SU-DHL-6 (cell line): ENCODE measurements around the gene HGFAC.

Source experiments
- H2AFZ ChIP-seq: fragments of 200-600 bp; sonication (generic); 2 replicates; pipeline ENCODE4 v1.6.1; 2014; ENCODE audit warnings: low read depth, mild to moderate bottlenecking, moderate library complexity, mixed read lengths, antibody characterized with exemption, low read length; ENCODE audit not compliant: severe bottlenecking
- H3F3A ChIP-seq: fragments of 200-600 bp; shearing (Covaris generic); 2 replicates; pipeline ENCODE4 v1.6.0; 2016; ENCODE audit warnings: antibody characterized with exemption, mild to moderate bottlenecking; ENCODE audit not compliant: insufficient read depth
- H3K27ac ChIP-seq: fragments of 200-600 bp; sonication (generic); 2 replicates; pipeline ENCODE4 v1.5.1; 2016; ENCODE audit warnings: low read depth, mild to moderate bottlenecking, low read length, moderate library complexity, mixed read lengths
- H3K27me3 ChIP-seq: fragments of 200-600 bp; sonication (generic), shearing (Covaris generic); 2 replicates; pipeline ENCODE4 v1.6.0; 2014; ENCODE audit warnings: mild to moderate bottlenecking, low read length
- H3K36me3 ChIP-seq: fragments of 200-600 bp; sonication (generic); 2 replicates; pipeline ENCODE4 v1.6.1; 2014; ENCODE audit warnings: mild to moderate bottlenecking, low read length, mixed read lengths
- H3K4me2 ChIP-seq: fragments of 300-600, 200-600 bp; shearing (Covaris generic), sonication (generic); 2 replicates; pipeline ENCODE4 v1.6.0; 2014; ENCODE audit warnings: low read length, low read depth, mild to moderate bottlenecking; ENCODE audit not compliant: poor library complexity, severe bottlenecking
- H3K4me3 ChIP-seq: fragments of 200-600 bp; sonication (generic); 2 replicates; pipeline ENCODE4 v1.5.1; 2014; ENCODE audit warnings: antibody characterized with exemption, low read length, mild to moderate bottlenecking, mixed read lengths; ENCODE audit not compliant: insufficient read depth, poor library complexity, severe bottlenecking
- H3K79me2 ChIP-seq: fragments of 200-600 bp; sonication (generic); 2 replicates; pipeline ENCODE4 v1.6.1; 2014; ENCODE audit warnings: mild to moderate bottlenecking, low read length, moderate library complexity; ENCODE audit not compliant: insufficient read depth
- H3K9ac ChIP-seq: fragments of 200-600 bp; sonication (generic); 2 replicates; pipeline ENCODE4 v1.7.0; 2014; ENCODE audit warnings: mild to moderate bottlenecking, low read length
- H3K9me2 ChIP-seq: fragments of 200-600 bp; sonication (generic); replicated peaks from 2 replicates; pipeline ENCODE4 v1.6.1; 2014; ENCODE audit warnings: low read length; ENCODE audit not compliant: insufficient read depth
- H3K9me3 ChIP-seq: fragments of 200-600 bp; sonication (generic); 2 replicates; pipeline ENCODE4 v1.6.1; 2014; ENCODE audit warnings: low read length, mixed read lengths; ENCODE audit not compliant: insufficient read depth
- H4K20me1 ChIP-seq: fragments of 200-600 bp; sonication (generic); 2 replicates; pipeline ENCODE4 v1.6.1; 2014; ENCODE audit warnings: low read depth, mild to moderate bottlenecking, antibody characterized with exemption, low read length, moderate library complexity, mixed read lengths
- EZH2phosphoT487 ChIP-seq: fragments of 200-600 bp; sonication (generic), shearing (Covaris generic); conservative IDR thresholded peaks from 2 replicates; pipeline ENCODE4 v1.6.1; 2018; ENCODE audit warnings: mild to moderate bottlenecking, antibody characterized with exemption, low read length, moderate library complexity, mixed read lengths
- TF ChIP-seq, protein P1 (sequence below): fragments of 200-600 bp; sonication (generic); IDR thresholded peaks from one replicate; pipeline ENCODE4 v1.5.1; 2017; ENCODE audit warnings: antibody characterized with exemption, mild to moderate bottlenecking, low read length, moderate library complexity; ENCODE audit not compliant: insufficient read depth, poor library complexity, severe bottlenecking

Gene HGFAC

GRCh38 chr4:3396600-3396999 lies 45.2 kb upstream of the HGFAC start:
- Histone ChIP-seq H2AFZ (no peak overlapping the region), H3K27me3 (no peaks in the 10 kb centered on the region), H3K27ac (no peak overlapping the region), H3K36me3 (no peaks in the 10 kb centered on the region), H3K4me2 (no peak overlapping the region), H3K9me2 (no peaks in the 10 kb centered on the region), H4K20me1 (no peaks in the 10 kb centered on the region), H3K9me3 (no peaks in the 10 kb centered on the region), H3K4me3 (no peak overlapping the region), H3F3A (no peaks in the 10 kb centered on the region), H3K9ac (no peak overlapping the region), H3K79me2 (no peaks in the 10 kb centered on the region)
- TF ChIP-seq, protein P1, sequence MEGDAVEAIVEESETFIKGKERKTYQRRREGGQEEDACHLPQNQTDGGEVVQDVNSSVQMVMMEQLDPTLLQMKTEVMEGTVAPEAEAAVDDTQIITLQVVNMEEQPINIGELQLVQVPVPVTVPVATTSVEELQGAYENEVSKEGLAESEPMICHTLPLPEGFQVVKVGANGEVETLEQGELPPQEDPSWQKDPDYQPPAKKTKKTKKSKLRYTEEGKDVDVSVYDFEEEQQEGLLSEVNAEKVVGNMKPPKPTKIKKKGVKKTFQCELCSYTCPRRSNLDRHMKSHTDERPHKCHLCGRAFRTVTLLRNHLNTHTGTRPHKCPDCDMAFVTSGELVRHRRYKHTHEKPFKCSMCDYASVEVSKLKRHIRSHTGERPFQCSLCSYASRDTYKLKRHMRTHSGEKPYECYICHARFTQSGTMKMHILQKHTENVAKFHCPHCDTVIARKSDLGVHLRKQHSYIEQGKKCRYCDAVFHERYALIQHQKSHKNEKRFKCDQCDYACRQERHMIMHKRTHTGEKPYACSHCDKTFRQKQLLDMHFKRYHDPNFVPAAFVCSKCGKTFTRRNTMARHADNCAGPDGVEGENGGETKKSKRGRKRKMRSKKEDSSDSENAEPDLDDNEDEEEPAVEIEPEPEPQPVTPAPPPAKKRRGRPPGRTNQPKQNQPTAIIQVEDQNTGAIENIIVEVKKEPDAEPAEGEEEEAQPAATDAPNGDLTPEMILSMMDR: no peak
- TF ChIP-seq EZH2phosphoT487: no peak

GRCh38 chr4:3397128-3397527 lies 44.6 kb upstream of the HGFAC start:
- Histone ChIP-seq H3K4me2 (no peak overlapping the region), H2AFZ (no peak overlapping the region), H4K20me1 (no peaks in the 10 kb centered on the region), H3K4me3 (no peak overlapping the region), H3K9me3 (no peaks in the 10 kb centered on the region), H3K27ac (no peak overlapping the region), H3K36me3 (no peaks in the 10 kb centered on the region), H3K9ac (no peak overlapping the region), H3K27me3 (no peaks in the 10 kb centered on the region), H3K79me2 (no peaks in the 10 kb centered on the region), H3F3A (no peaks in the 10 kb centered on the region), H3K9me2 (no peaks in the 10 kb centered on the region)
- TF ChIP-seq, protein P1: no peak
- TF ChIP-seq EZH2phosphoT487: no peak

DNA sequence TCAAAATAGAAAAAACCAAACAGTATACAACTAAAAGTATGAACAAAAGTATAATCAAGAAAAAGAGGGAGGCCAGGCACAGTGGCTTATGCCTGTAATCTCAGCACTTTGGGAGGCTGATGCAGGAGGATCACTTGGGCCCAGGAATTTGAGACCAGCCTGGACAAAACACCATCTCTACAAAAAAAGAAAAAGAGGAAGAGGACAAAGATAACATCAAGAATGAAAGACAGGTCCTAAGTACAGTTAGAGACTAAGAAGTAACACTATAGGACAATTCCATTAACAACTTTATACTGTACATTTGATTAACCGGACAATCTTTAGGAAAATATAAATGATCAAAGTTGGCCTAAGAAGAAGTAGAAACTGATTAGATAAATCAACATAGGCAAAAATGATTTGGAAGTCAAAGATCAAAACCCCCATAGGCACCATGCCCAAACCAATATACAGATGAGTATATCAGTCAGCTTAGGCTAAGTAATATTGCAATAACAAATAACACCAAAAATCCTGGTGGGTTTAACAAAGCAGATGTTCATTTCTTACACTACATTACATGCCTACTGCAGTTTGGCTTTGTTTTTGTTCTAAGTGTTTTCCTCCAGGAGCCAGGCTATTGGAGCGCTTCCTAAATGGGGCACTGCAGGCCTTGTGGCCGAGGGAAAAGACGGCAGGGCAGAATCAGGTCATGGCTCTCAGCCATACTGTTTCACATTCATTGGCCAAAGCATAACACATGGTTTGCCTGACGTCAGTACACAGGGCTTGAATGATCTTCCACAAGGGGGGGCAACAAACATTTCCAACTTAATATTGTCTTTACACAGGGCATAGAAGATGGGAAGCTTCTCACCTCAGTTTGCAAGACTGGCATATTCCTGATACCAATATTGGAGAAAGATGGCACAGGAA lies 42.2 kb upstream of the HGFAC start:
- no peaks in the 10 kb centered on the region for H3K27me3 ChIP-seq
- TF ChIP-seq, protein P1: no peak
- TF ChIP-seq EZH2phosphoT487: no peak
- no peaks in the 10 kb centered on the region for H3K9me2 ChIP-seq
- H2AFZ ChIP-seq: no peak overlapping the region
- no peaks in the 10 kb centered on the region for H3K9me3 ChIP-seq
- no peaks in the 10 kb centered on the region for H4K20me1 ChIP-seq
- no peak overlapping the region for H3K9ac ChIP-seq
- H3K36me3 ChIP-seq: no peaks in the 10 kb centered on the region
- no peaks in the 10 kb centered on the region for H3F3A ChIP-seq
- H3K4me3 ChIP-seq: no peak overlapping the region
- no peak overlapping the region for H3K27ac ChIP-seq
- no peak overlapping the region for H3K4me2 ChIP-seq
- no peaks in the 10 kb centered on the region for H3K79me2 ChIP-seq
